NCI-H460 (cell line): ENCODE results near the gene UBA1. TPM values are rescaled to one million over a fixed set of nuclear protein-coding genes. Genes with fewer than 3 reads are reported as not detected.

Experiments
- DNase-seq: peaks from one replicate; pipeline ENCODE4 v3.0.0-alpha.2; 2016; ENCODE audit warnings: low read depth; ENCODE audit errors: extremely low read depth
- total RNA-seq: library from RNA; depleted of rRNA; stranded (reverse); fragments of >200 nt; shearing (Covaris generic); gene quantifications from 2 replicates; pipeline ENCODE4 v1.2.3, GENCODE V29; 2014

UBA1 gene
- total RNA-seq, 1 experiment from 2014 or later = 158 TPM

DNA sequence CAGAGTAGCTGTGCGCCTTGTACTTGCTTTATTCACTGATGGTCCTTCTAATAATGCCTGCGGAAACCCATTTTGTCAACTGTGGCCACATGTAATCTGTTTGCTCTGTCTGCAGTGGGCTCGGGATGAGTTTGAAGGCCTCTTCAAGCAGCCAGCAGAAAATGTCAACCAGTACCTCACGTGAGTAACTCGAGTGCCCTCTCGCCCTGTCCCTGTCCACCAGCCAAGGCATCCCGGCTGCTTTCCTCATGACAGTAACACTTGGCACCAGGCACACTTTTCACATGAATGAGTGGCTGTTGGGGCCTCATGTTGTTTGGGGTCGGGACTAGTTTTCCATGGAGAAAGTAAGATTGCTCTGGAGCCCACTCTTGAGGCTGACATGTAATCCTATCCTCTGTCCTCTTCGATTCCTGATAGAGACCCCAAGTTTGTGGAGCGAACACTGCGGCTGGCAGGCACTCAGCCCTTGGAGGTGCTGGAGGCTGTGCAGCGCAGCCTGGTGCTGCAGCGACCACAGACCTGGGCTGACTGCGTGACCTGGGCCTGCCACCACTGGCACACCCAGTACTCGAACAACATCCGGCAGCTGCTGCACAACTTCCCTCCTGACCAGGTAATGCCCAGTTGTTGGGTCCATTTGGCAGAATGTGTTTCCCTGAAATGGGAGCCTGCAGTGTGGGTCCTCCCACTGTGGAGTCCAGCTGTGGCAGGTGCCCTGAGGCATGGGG lies 16.0 kb downstream of the UBA1 start:
- DNase-seq = no peak

DNA sequence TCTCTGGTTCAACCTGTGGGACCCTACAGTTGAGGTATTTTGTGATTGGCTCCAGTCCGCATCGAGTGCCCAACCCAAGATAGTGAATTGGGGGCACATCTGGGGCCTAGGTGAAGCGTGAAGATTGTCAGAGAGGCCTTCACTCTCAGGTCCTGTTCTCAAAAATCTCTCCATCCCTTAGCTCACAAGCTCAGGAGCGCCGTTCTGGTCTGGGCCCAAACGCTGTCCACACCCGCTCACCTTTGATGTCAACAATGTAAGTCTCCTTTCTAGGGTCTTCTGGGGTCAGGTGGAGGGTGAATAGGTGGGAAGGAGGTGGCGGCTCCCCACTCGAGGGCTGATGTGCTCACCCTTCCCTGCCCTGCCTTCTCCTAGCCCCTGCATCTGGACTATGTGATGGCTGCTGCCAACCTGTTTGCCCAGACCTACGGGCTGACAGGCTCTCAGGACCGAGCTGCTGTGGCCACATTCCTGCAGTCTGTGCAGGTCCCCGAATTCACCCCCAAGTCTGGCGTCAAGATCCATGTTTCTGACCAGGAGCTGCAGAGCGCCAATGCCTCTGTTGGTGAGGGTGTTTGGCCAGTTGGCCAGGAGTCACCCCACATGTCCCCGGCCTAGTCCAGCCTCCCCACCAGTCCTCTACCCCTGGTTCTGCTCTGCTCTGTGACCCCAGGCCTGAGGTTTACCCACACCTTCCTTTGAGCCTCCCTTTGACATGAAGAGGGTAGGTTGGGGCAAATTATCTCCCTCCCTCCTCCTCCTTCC lies 17.2 kb downstream of the UBA1 start:
- DNase-seq = no peak

DNA sequence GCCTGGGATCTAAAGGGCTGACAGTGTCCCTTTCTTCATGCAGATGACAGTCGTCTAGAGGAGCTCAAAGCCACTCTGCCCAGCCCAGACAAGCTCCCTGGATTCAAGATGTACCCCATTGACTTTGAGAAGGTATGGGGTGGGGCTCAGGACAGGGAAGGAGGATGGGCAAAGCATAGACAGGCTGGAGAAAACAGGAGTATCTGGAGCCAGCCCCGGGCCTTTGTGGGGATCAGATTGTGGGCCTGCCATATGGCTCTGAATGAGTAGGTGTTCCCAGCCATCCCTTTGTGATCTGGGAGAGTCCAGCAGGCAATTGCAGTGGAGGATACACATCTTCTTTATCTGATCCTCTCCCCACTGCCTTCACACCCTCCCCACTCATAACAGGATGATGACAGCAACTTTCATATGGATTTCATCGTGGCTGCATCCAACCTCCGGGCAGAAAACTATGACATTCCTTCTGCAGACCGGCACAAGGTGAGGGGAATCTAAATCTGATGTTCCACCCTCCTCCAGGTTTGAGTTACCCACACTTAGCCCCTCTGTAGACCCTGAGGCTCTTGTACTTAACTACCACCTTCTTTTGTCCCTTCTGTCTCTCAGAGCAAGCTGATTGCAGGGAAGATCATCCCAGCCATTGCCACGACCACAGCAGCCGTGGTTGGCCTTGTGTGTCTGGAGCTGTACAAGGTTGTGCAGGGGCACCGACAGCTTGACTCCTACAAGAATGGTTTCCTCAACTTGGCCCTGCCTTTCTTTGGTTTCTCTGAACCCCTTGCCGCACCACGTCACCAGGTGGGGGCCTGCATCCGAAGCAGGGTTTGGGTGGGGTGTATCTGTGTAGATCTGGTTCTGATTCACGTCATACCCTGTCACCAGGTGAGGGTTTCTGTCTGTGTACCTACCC lies 19.0 kb downstream of the UBA1 start:
- DNase-seq = no peak

DNA sequence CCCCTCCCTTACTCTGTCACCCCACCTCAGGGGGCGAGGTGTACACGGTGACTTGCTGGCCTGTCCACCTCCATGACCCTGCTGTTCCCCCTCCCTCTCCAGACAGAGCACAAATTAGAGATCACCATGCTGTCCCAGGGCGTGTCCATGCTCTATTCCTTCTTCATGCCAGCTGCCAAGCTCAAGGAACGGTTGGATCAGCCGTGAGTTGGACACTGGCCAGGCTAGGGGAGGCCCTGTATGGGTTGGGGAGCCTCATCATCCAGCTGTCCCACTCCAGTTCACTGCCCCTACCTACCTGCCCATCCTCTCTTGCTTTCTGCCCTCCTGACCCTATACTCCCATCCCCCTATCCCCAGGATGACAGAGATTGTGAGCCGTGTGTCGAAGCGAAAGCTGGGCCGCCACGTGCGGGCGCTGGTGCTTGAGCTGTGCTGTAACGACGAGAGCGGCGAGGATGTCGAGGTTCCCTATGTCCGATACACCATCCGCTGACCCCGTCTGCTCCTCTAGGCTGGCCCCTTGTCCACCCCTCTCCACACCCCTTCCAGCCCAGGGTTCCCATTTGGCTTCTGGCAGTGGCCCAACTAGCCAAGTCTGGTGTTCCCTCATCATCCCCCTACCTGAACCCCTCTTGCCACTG lies 20.9 kb downstream of the UBA1 start:
- no peak for DNase-seq

DNA sequence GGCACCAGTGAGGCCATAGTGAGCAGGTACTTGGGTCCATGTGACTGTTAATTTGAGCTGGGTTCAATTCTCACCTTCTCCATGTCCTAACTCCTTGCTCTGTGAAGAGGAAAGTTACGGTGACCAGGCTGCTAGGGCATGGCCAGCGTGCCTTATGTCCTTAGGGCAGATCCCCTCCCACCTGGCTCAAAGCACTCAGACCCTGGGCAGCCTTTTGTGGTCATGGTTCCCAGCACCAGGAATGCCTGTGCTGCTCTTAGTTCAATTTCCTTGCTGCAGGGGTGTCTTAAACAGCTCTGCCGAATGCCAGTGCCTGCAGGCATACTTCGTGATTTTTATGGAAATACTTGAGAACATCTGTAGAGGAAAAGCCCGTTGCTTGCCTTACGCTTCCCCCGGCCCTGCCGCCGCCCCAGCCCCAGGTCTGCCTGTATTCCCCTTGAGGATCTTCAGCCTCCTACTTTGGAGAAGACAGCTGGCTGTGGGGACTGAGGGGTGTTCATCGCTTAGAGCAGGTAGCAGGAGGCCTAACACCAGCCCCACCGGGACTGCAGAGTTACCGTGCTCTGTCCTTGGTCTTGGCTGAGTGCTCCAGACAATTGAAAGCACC lies 21.8 kb downstream of the UBA1 start:
- no peak for DNase-seq

DNA sequence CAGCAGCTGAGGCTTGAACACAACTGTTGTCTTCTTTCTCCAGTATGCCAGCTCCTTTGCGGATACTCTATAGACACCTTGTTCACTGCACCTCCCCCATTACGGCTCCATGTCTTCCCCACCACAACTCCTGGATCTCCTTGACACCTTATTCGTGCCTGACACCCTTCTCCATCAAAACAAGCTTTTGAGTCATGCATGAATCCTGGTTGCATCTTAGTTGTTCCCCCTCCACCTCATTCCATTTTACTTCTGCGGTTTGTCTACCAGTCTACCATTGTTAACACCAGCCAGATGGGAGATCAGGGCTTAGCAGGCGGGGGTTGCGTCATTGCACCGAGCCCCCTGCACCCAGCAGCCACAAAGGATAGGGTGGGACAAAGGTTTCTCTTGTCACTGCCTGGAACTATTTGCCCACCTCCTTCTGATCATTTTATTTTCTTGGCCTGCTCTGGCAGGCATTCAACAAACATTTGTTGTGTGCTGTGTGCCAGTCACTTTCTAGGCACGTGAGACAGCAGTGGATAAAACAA lies 22.8 kb downstream of the UBA1 start:
- DNase-seq = no peak

DNA sequence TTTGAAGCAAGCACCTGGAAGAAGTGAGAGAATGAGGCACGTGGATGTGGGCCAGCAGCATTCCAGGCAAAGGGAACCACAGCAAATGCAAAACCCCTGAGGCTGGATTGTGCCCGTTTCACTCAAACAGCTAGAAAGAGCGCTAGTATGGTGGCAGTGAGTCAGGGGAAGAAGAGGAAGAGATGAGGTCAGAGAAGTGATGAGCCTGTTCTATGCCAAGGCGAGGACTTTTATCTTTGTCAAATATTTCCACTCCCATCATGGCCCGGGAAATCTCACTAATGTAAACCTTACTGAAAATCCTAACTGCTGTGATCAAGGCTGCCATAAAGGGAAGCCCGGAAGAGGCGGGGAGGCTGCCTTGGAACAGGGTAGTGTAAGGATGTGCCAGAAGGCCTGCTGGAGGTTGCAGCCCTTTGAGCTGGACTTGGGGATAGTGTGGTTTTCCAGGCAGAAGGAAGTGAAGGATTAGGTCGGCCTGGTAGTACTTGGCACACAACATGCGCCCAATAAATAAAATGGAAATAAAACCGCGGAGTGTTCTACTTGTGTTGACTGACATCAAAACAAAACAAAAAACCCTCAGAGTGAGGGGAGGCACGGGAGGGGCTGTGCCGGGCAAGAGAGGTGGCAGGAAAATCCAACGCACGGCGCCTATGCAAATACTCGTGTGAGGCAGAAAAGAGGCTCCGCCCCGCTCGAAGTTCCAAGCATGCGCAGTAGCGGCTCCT lies 23.7 kb downstream of the UBA1 start:
- peak; percentile 16 for DNase-seq

DNA sequence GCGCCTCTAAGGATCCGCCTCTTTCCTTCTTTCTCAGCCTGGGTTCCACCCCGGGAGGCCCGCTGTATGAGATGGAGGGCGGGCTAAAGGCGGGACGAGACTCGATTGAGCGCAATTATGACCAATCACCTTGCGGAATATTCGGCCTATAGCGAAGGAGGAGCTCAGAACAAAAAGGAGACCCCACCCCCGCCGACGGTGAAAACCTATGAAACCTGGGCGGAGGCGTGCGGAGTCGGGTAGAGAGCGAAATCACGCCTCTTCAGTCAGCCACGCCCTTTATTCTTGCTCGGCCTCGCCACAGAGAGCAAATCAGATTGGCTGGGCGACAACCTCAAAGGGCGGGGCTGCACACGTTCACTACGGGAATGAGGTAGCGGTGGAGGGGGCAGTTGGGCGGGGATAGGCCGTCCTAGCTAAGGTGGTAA lies 24.2 kb downstream of the UBA1 start:
- DNase-seq = peak; percentile 99

DNA sequence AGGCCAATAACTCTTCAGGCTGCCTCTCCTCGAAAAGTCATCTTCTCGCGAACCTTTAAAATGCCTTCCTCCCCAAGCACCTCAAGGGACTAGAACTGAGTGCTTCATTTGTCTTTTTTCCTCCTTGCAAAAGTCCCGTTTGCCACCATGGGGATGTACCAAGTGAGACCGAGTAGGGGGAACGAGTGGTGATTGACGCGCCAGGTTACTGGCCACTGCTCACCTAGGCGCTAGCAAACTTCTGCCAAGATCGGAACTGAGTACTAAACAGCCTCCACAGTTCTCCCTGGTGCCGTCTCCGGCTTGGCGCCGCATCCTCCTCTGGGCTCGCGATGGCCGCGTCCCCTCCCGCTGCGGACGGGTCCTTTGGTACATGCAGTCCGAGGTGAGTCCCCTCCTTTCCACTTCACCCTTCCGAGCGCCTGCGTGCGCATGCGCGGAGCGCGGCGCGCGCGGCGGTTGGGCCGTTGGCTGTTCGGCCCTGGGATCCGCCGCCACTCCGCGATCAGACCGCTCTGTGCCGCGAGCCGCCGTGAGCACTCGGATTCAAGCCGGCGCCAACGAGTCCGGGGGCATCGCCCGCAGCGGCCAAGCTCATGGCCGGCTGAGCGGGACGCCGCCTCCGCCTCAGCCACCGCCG lies 24.8 kb downstream of the UBA1 start, which contains the start of gene CDK16:
CDK16 (plus strand) TSS at position 402 of the 640 bp plus-strand sequence. CDS start 4,877 bp downstream, outside the sequence.
- peak; percentile 74 for DNase-seq

DNA sequence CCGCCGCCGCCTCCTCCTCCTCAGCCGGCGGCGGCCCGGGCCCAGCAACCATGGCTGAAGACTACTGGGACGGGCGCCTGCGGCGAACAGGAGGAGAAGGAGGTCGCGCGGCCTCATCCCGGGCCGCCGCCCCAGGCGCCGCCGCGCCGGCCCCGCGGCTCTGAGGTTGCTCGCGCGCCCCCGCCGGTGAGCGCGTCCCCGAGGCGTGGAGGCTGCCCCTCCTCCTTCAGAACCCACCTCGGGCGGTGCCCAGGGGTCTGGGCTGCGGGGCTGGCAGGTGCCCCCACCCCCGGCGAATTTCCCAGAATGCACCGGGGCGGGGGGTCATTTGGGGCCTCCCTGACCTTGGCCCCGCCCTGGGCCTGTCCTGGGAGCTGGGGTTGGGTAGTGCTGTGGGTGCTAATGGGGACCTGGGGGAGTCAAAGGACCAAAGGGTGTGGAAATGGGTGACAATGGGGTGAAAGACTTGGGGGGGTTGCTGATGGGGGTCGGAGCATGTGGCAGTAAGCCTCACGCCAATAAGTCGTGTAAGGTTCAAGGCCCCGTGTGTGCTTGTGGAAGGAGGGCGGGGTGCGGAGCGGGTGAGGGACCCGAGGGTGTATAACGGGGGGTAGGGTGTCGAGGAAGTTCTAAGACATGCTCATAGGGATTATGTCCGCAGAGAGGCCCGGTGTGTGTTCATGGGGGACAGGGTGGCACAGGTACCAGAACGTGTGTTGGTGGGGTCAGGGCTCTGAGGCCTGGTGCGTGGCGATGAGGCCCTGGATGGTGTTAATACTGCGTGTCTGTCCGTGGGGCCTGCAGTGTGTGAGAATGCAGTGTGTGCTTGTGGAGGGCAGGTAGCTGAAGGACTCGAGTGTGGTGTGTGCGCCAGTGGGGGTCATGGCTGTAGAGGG lies 25.5 kb downstream of the UBA1 start:
- DNase-seq = no peak

DNA sequence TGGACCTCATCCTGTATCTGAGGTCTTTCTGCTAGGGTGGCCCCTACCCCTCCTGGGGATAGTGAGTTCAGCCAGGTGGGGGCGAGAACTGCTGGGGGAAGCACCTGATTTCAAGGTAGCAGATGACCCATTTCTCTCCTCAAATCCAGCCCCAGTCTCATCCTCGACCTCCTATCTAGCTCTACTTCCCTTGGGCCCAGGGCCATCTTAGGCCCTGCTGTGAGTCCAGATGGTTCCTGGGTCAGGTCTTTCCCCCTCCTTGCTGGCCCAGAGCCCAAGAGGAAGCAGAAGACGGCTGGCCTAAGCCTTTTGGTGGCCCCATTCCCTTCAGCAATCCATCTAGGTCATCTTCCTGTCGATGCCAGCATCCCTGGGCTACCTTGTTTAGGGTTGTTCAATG lies 28.1 kb downstream of the UBA1 start:
- DNase-seq = no peak

DNA sequence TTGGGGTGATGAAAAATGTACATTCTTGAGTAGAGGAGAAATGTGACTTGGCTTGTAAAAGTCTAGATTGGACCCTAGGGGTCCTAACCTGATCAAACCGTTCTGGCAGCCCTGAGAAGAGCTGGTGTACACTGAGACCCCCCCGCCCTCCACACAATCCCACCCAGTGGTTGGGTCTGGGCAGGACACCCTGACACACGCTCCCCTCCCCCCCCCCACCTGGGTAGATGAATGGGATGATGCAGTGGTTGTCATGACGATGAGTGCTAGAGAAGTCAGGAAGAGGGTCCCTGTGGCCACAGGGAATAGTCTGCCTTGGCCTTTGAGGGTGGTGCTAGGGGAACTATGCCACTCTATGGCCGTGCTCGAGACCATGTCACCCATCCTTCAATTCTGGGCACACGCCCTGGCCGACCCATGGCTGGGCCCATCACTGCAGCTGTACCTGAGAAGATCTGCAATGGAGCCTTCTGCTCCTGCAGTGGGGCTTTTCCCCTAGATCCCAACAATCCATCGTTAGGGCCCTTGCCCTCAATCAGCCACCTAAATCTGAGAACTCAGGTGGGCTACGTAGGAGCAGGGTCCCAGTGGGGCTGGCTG lies 29.2 kb downstream of the UBA1 start:
- DNase-seq = no peak

DNA sequence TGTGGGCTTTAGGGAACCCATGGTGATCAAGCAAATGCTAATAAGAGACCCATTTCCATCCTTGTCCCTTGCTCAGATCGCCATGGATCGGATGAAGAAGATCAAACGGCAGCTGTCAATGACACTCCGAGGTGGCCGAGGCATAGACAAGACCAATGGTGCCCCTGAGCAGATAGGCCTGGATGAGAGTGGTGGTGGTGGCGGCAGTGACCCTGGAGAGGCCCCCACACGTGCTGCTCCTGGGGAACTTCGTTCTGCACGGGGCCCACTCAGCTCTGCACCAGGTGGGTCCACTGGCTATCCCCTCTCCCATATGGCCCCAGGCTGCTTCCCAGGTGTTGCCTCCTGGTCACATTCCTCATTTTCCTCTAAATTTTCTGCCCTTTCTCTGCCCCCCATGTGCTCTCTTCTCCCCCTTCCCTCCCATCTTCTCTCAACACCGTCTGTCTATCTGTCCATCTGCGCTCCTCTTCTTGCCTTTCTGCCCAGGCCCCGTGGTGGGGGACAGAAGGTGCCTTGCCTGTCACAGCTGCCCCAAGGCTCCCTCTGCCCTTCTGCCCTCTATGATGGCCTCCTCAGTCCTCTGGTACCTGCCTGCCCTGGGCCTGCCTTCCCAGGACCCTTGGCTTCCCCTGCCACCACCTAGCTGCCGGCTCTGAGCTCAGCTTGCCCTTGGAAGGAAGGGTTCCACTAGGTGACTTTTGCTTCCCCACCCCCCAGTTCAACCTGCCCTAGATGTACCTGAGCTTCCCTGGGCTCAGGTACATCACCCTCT lies 30.0 kb downstream of the UBA1 start:
- DNase-seq = no peak

DNA sequence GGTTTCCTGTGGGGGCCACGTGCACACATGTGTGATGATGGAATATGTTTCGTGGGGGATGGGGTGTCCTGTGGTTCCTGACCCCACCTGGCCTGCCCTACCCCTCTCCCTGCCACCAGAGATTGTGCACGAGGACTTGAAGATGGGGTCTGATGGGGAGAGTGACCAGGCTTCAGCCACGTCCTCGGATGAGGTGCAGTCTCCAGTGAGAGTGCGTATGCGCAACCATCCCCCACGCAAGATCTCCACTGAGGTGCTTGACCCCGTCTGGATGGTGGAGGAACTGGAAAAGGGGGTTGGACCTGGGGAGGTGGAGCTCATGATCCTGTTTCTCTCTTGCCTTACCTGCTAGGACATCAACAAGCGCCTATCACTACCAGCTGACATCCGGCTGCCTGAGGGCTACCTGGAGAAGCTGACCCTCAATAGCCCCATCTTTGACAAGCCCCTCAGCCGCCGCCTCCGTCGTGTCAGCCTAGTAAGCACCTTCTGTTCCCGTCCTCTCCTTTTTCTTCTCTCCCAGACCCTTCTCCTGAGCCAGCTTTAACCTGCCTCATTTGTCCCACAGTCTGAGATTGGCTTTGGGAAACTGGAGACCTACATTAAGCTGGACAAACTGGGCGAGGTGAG lies 30.8 kb downstream of the UBA1 start:
- DNase-seq = no peak

DNA sequence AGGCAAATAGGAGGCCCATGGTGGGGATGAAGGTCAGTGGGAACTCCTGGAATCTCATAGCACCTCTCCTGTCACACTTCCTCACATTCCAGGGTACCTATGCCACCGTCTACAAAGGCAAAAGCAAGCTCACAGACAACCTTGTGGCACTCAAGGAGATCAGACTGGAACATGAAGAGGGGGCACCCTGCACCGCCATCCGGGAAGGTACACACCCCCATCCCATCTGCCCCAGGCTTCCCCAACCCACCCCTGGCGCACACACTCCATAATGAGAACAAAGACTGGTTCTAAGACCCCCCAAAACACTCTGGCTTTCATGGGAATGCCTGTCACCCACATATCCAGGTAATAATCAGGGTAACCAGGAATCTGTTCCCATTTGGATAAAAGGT lies 31.3 kb downstream of the UBA1 start:
- DNase-seq = no peak

DNA sequence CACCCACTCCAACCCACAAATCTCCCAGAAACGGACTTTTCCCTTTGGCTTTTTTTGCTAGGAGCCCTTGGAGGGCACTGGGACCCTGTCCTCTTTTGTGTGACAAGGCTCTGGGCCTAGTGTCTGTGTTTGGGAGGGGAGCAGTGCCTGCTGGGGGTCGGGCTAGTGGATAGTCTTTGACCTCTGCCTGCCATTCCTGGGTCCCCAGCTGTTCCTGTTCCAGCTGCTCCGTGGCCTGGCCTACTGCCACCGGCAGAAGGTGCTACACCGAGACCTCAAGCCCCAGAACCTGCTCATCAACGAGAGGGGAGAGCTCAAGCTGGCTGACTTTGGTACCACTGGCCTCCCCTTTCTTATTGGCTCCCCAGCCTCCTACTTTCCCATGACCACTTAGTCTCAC lies 32.4 kb downstream of the UBA1 start:
- no peak for DNase-seq
